ENCODE data around the gene DMGDH.

DMGDH gene

DNA sequence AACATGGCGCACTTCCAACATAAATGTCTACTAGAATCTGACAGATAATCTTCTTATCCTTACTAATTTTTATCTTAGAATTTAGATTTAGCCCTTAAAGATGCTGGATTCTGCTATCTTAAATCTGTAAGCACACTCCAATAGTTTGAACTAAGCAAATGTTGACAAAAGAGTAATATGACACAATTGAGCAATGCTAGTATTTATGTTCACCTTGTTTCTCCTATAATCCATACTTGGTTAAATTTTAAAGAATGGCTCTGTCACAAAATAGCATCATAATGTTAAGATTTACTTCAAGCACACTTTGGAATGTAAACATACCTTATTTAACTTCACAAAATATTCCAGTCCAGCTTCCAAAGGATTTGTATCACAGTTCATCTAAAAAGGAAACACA, 45.5 kb downstream of the DMGDH start:
- DNase-seq (ENCODE audit: low spot score) = no peak
- TF ChIP-seq, protein P1, sequence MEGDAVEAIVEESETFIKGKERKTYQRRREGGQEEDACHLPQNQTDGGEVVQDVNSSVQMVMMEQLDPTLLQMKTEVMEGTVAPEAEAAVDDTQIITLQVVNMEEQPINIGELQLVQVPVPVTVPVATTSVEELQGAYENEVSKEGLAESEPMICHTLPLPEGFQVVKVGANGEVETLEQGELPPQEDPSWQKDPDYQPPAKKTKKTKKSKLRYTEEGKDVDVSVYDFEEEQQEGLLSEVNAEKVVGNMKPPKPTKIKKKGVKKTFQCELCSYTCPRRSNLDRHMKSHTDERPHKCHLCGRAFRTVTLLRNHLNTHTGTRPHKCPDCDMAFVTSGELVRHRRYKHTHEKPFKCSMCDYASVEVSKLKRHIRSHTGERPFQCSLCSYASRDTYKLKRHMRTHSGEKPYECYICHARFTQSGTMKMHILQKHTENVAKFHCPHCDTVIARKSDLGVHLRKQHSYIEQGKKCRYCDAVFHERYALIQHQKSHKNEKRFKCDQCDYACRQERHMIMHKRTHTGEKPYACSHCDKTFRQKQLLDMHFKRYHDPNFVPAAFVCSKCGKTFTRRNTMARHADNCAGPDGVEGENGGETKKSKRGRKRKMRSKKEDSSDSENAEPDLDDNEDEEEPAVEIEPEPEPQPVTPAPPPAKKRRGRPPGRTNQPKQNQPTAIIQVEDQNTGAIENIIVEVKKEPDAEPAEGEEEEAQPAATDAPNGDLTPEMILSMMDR (IDR thresholded peaks at IDR 0.05; ENCODE audit: borderline replicate concordance, control extremely low read depth, extremely low read depth, insufficient read depth, missing control alignments) = no peak
- in situ Hi-C loops (cut with MboI; ENCODE audit: low sequenced_read_pairs, unreplicated experiment) = loop anchor here (10.0 kb wide), 2 partner anchors 91 to 441 kb away; partner anchors contain the start of gene BHMT

DNA sequence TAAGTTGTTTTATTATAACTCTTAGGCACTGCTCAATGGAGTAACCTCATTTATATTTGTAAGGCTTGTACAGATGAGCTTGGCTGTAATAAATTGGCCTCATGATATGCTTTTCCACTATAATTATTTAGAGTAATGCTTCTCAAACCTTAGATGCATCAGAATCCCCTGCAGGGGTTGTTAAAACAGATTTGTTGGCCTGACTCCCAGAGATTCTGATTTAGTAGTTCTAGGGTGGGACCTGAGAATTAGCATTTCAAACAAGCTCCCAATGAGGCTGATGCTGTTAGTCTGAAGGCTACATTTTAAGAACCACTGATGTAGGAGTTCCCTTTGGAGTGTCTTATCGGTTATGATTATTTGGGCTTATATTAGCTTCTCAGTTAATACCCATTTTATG, 46.1 kb downstream of the DMGDH start:
- no peak for DNase-seq (ENCODE audit: low spot score)
- TF ChIP-seq, protein P1 (IDR thresholded peaks at IDR 0.05; ENCODE audit: borderline replicate concordance, control extremely low read depth, extremely low read depth, insufficient read depth, missing control alignments) = no peak
- in situ Hi-C loops (cut with MboI; ENCODE audit: low sequenced_read_pairs, unreplicated experiment) = loop anchor here (10.0 kb wide), 2 partner anchors 91 to 441 kb away; partner anchors contain the start of gene BHMT

DNA sequence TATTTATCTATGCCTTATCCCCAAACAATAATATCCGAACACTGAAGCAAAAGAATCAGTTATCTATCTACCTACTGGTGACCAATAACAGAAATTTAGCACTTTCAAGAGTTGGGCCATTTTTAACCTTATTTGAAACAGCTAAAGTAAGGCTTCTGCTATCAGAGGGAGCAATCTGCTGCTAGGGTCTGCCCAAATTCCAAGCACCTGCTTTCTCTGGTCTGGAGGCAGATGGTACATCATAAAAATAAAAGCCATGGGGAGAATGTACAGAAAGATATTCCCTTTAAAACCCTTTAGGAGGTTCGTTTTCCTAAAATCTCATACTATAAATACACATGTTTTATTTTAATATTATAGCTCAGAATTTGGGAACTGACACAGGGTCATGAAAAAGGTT, 46.7 kb downstream of the DMGDH start:
- no peak for DNase-seq (ENCODE audit: low spot score)
- TF ChIP-seq, protein P1 (IDR thresholded peaks at IDR 0.05; ENCODE audit: borderline replicate concordance, control extremely low read depth, extremely low read depth, insufficient read depth, missing control alignments) = no peak
- in situ Hi-C loops (cut with MboI; ENCODE audit: low sequenced_read_pairs, unreplicated experiment) = loop anchor here (10.0 kb wide), 2 partner anchors 92 to 442 kb away; partner anchors contain the start of gene BHMT

DNA sequence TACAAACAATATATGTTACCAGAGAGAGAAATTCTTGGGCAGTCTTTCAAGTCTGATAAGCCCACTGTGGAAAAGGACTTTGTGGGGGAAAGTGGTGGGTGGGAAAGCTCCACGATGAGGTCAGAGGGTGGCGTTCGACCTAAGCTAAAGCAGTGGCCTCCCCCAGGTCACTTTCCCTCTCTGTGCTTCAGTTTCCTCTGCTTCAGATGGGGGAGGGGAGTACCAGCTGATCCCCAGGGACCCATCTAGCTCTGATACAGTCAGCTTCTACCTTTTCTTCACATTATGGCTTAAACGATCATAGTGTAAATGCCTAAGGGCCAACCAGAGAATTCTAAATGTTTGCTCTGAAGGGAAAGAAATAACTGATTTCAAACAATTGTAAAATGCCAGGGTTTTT, 47.7 kb downstream of the DMGDH start:
- in situ Hi-C loops (cut with MboI; ENCODE audit: low sequenced_read_pairs, unreplicated experiment) = loop anchor here (10.0 kb wide), 2 partner anchors 93 to 443 kb away; partner anchors contain the start of gene BHMT
- no peak for DNase-seq (ENCODE audit: low spot score)
- TF ChIP-seq, protein P1 (IDR thresholded peaks at IDR 0.05; ENCODE audit: borderline replicate concordance, control extremely low read depth, extremely low read depth, insufficient read depth, missing control alignments) = no peak

DNA sequence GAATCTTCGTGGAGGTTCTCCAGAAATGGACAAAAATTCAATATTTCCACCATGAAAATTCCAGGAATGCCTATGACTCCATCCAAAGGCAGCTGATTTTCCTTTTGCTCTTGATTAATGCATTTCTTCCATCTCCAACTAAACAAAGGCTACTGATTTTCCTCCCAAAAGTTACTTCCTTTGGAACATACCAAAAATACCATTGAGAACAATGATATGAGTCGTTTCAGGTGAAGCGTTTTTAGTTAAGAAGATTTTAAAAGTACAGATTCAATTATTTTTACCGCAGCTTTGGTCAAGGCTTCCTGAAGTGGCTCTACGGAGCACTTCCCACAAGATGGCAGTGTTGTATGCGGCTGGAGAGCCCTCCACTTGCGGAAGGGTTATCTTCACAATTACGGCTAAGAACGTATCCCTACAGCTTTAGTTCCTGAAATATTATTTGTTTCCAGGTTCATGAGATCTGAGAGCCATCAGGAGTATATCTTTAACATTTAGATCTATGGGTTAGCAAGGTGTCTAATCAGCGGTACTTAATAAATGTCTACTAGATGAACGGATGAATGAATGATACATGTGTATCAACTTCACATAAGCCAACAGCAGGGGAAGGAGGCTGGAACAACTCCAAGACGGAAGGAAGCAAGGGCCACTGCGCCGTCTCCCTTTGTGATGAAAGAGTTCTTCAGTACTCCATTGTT, 48.5 kb downstream of the DMGDH start:
- in situ Hi-C loops (cut with MboI; ENCODE audit: low sequenced_read_pairs, unreplicated experiment) = loop anchor here (10.0 kb wide), 2 partner anchors 94 to 444 kb away; partner anchors contain the start of gene BHMT
- DNase-seq (ENCODE audit: low spot score) = peak; percentile 46
- TF ChIP-seq, protein P1 (IDR thresholded peaks at IDR 0.05; ENCODE audit: borderline replicate concordance, control extremely low read depth, extremely low read depth, insufficient read depth, missing control alignments) = peak; percentile 71

DNA sequence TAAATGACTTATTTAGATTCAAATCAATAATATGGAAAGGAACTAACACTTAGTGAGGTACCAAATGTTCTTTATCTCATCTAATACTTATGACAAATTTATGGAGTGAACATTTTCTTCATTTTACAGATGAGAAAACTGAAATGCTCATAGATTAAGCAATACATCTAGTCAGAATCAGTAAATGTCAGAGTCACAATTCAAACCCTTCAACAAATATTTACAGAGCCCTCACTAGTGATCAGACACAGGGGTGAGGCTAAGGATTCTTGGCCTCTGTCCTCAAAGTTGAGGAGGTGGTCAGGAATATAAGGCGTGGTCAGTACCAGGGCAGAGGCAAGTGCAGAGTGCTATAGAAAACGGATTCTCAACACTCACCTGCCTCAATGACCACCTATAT, 54.8 kb downstream of the DMGDH start:
- in situ Hi-C loops (cut with MboI; ENCODE audit: low sequenced_read_pairs, unreplicated experiment) = no loop called here
- TF ChIP-seq, protein P1 (IDR thresholded peaks at IDR 0.05; ENCODE audit: borderline replicate concordance, control extremely low read depth, extremely low read depth, insufficient read depth, missing control alignments) = no peak
- no peak for DNase-seq (ENCODE audit: low spot score)

All from GM13976 (cell line).